HepG2 (cell line): Measurements from ENCODE around the gene SWI5. TPM values are rescaled to one million over a fixed set of nuclear protein-coding genes. Genes with fewer than 3 reads are reported as not detected.

Experiments
- FIP1L1 ChIP-seq: fragments of 200-400 bp; formaldehyde crosslinking; IDR thresholded peaks from 2 replicates; pipeline ENCODE4 v1.6.1; 2018; ENCODE audit warnings: low read depth, mild to moderate bottlenecking, low read length, moderate library complexity, borderline replicate concordance; ENCODE audit not compliant: insufficient read depth
- GABPB1 ChIP-seq: IDR thresholded peaks from 2 replicates; pipeline ENCODE4 v1.6.1; 2016; ENCODE audit warnings: mild to moderate bottlenecking, missing genetic modification reagents, moderate library complexity, missing compliant biosample characterization
- KDM4B ChIP-seq: sonication (generic); formaldehyde crosslinking; IDR thresholded peaks from 2 replicates; pipeline ENCODE4 v1.4.0; 2020; ENCODE audit warnings: missing genetic modification reagents
- MAX ChIP-seq: IDR thresholded peaks from 2 replicates; pipeline ENCODE4 v1.6.1; 2012; ENCODE audit warnings: inconsistent platforms
- MXI1 ChIP-seq: IDR thresholded peaks from 3 replicates; pipeline ENCODE4 v1.6.1; 2012; ENCODE audit warnings: low read depth, low read length, inconsistent platforms, borderline replicate concordance
- NKX3-1 ChIP-seq: sonication (generic); formaldehyde crosslinking; IDR thresholded peaks from 2 replicates; pipeline ENCODE4 v1.5.0; 2020; ENCODE audit warnings: missing genetic modification reagents
- PAX8 ChIP-seq: sonication (generic); formaldehyde crosslinking; IDR thresholded peaks from 2 replicates; pipeline ENCODE4 v1.8.0; 2022; ENCODE audit warnings: mild to moderate bottlenecking, missing genetic modification reagents, borderline replicate concordance
- SIX1 ChIP-seq: sonication (generic); formaldehyde crosslinking; IDR thresholded peaks from 2 replicates; pipeline ENCODE4 v1.4.0; 2020; ENCODE audit warnings: missing genetic modification reagents, borderline replicate concordance
- SNAPC2 ChIP-seq: sonication (generic); formaldehyde crosslinking; IDR thresholded peaks from 2 replicates; pipeline ENCODE4 v1.8.1; 2022; ENCODE audit warnings: mild to moderate bottlenecking, missing genetic modification reagents
- SOX13 ChIP-seq, 3 experiments: fragments of 450-650 bp in 1 of 3; sonication (generic) in 1 of 3; formaldehyde crosslinking in 1 of 3; IDR thresholded peaks in 2 of 3; conservative IDR thresholded peaks in 1 of 3; 2 replicates each; pipeline versions ENCODE4 v1.5.0 to v1.6.1; 2016 to 2020; ENCODE audit warnings: antibody characterized with exemption in 1 of 3, mild to moderate bottlenecking in 1 of 3, missing compliant biosample characterization in 1 of 3, missing genetic modification reagents in 1 of 3, moderate library complexity in 1 of 3
- SSRP1 ChIP-seq: IDR thresholded peaks from 2 replicates; pipeline ENCODE4 v1.6.1; 2016; ENCODE audit warnings: control low read depth
- STAT5B ChIP-seq: sonication (generic); formaldehyde crosslinking; IDR thresholded peaks from 2 replicates; pipeline ENCODE4 v1.4.0; 2020; ENCODE audit warnings: missing genetic modification reagents
- ZFP41 ChIP-seq: sonication (generic); formaldehyde crosslinking; IDR thresholded peaks from 2 replicates; pipeline ENCODE4 v1.4.0; 2020; ENCODE audit warnings: mild to moderate bottlenecking, missing genetic modification reagents, borderline replicate concordance
- ZNF263 ChIP-seq: sonication (generic); formaldehyde crosslinking; IDR thresholded peaks from 2 replicates; pipeline ENCODE4 v1.4.0; 2020; ENCODE audit warnings: missing genetic modification reagents
- ZNF3 ChIP-seq: IDR thresholded peaks from 2 replicates; pipeline ENCODE4 v1.7.0; 2017; ENCODE audit warnings: inconsistent platforms
- ZNF33A ChIP-seq: sonication (generic); formaldehyde crosslinking; IDR thresholded peaks from 2 replicates; pipeline ENCODE4 v1.5.1; 2020; ENCODE audit warnings: missing genetic modification reagents, mild to moderate bottlenecking, moderate library complexity, borderline replicate concordance
- ZNF574 ChIP-seq: sonication (generic); formaldehyde crosslinking; IDR thresholded peaks from 2 replicates; pipeline ENCODE4 v1.4.0; 2020; ENCODE audit warnings: missing genetic modification reagents
- ZNF616 ChIP-seq: sonication (generic); formaldehyde crosslinking; IDR thresholded peaks from 2 replicates; pipeline ENCODE4 v1.5.0; 2020; ENCODE audit warnings: low read depth, mild to moderate bottlenecking, missing genetic modification reagents
- polyA plus RNA-seq, 8 experiments: library from polyadenylated mRNA; depleted of rRNA in 3 of 8; stranded (reverse) in 7 of 8; unstranded in 1 of 8; fragments of >200 nt; fragmentation: Illumina TruSeq in 4 of 8; extraction: Trizol in 4 of 8; gene quantifications; 2 replicates each; pipeline versions ENCODE4 v1.2.1 to v1.2.3, GENCODE V29; 2011 to 2016; ENCODE audit warnings: low read depth in 4 of 8, missing spikeins in 1 of 8, mixed read lengths in 1 of 8; ENCODE audit not compliant: insufficient read depth in 1 of 8
- total RNA-seq, 5 experiments: library from RNA; depleted of rRNA; stranded (reverse); fragments of >200 nt; fragmentation: Illumina TruSeq; extraction: Trizol; gene quantifications; 2 replicates each; pipeline ENCODE4 v1.2.3, GENCODE V29; 2016; ENCODE audit warnings: low read depth in 1 of 5
- TF ChIP-seq, protein P1 (sequence below): sonication (generic); formaldehyde crosslinking; IDR thresholded peaks from 2 replicates; pipeline ENCODE4 v1.4.0; 2020; ENCODE audit warnings: missing genetic modification reagents, mild to moderate bottlenecking, borderline replicate concordance
- TF ChIP-seq, protein P2 (sequence below): IDR thresholded peaks from 2 replicates; pipeline ENCODE4 v1.4.0; 2020; ENCODE audit warnings: mild to moderate bottlenecking, missing genetic modification reagents
- TF ChIP-seq, protein P3 (sequence below): sonication (generic); formaldehyde crosslinking; IDR thresholded peaks from 2 replicates; pipeline ENCODE4 v1.5.1; 2020; ENCODE audit warnings: missing genetic modification reagents, mild to moderate bottlenecking, borderline replicate concordance

The SWI5 gene
- total and polyA plus RNA-seq, 2 of the 13 experiments (the other 11 are each of a cell fraction or from before 2014, with no cell fraction given) = 39.2 to 41.0 TPM

DNA sequence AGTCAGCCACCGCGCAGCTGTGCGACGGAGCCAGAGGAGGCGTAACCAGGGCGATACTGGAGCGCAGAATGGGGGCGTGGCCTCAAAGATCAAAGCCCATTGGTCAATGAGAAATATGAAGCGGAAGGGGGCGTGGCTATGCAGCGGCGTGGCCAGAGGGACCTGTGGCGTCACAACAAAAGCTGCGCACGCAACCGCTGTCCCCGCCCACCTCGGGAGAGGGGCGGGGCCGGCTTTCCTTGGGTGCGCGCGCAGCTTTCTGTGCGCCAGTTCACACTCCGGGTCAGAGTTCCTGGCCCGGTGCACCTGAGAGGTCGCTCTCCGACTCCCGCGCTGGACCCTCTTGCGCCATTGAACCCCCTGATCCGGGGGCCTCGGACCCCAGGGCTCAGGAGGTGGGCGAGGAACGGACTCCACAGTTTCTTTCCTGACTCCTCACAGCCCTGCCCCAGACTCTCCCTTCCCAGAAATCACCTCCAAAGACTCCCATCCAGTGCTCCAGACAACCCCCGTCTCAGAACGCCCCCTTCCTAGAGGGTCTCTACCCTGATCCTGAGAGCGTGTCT, at the start of gene SWI5 (continued):
- TF ChIP-seq PAX8 (CRISPR knock-in tag) (no peak), STAT5B (CRISPR knock-in tag) (no peak), KDM4B (peak; percentile 51; the same call in 1 of the 2 replicates), SOX13 (IDR thresholded peaks at IDR 0.05) (no peak), SOX13 (CRISPR knock-in tag; conservative IDR thresholded peaks at IDR 0.05 in 1 of 2, IDR thresholded peaks at IDR 0.05 in 1 of 2) (no peak), ZNF33A (CRISPR knock-in tag) (no peak), SNAPC2 (0 out of 2 replicates have a peak, but pooled peaks have one; percentile 26), MXI1 (peak; percentile 82; the same call in 1 of the 3 replicates), SSRP1 (CRISPR knock-in tag) (no peak), NKX3-1 (CRISPR knock-in tag) (no peak), GABPB1 (CRISPR knock-in tag) (peak; percentile 87), ZNF263 (CRISPR knock-in tag) (no peak; the same call in 1 of the 2 replicates), ZNF574 (CRISPR knock-in tag) (peak; percentile 70; the same call in 1 of the 2 replicates), MAX (peak; percentile 57), ZNF3 (CRISPR knock-in tag) (no peak), ZNF616 (CRISPR knock-in tag) (no peak), FIP1L1 (no peak), SIX1 (CRISPR knock-in tag) (no peak), ZFP41 (CRISPR knock-in tag) (no peak)
- TF ChIP-seq, protein P1, sequence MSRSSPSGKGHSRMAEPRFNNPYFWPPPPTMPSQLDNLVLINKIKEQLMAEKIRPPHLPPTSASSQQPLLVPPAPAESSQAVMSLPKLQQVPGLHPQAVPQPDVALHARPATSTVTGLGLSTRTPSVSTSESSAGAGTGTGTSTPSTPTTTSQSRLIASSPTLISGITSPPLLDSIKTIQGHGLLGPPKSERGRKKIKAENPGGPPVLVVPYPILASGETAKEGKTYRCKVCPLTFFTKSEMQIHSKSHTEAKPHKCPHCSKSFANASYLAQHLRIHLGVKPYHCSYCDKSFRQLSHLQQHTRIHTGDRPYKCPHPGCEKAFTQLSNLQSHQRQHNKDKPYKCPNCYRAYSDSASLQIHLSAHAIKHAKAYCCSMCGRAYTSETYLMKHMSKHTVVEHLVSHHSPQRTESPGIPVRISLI (CRISPR knock-in tag) = no peak
- TF ChIP-seq, protein P2, sequence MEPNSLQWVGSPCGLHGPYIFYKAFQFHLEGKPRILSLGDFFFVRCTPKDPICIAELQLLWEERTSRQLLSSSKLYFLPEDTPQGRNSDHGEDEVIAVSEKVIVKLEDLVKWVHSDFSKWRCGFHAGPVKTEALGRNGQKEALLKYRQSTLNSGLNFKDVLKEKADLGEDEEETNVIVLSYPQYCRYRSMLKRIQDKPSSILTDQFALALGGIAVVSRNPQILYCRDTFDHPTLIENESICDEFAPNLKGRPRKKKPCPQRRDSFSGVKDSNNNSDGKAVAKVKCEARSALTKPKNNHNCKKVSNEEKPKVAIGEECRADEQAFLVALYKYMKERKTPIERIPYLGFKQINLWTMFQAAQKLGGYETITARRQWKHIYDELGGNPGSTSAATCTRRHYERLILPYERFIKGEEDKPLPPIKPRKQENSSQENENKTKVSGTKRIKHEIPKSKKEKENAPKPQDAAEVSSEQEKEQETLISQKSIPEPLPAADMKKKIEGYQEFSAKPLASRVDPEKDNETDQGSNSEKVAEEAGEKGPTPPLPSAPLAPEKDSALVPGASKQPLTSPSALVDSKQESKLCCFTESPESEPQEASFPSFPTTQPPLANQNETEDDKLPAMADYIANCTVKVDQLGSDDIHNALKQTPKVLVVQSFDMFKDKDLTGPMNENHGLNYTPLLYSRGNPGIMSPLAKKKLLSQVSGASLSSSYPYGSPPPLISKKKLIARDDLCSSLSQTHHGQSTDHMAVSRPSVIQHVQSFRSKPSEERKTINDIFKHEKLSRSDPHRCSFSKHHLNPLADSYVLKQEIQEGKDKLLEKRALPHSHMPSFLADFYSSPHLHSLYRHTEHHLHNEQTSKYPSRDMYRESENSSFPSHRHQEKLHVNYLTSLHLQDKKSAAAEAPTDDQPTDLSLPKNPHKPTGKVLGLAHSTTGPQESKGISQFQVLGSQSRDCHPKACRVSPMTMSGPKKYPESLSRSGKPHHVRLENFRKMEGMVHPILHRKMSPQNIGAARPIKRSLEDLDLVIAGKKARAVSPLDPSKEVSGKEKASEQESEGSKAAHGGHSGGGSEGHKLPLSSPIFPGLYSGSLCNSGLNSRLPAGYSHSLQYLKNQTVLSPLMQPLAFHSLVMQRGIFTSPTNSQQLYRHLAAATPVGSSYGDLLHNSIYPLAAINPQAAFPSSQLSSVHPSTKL = peak; percentile 21; the same call in 1 of the 2 replicates
- TF ChIP-seq, protein P3, sequence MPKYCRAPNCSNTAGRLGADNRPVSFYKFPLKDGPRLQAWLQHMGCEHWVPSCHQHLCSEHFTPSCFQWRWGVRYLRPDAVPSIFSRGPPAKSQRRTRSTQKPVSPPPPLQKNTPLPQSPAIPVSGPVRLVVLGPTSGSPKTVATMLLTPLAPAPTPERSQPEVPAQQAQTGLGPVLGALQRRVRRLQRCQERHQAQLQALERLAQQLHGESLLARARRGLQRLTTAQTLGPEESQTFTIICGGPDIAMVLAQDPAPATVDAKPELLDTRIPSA (CRISPR knock-in tag) = no peak
